Medulla oblongata (tissue), 1 donor: ENCODE results near the gene GPR146.

ENCODE experiments used
- DNase-seq: peaks from one replicate; pipeline ENCODE4 v3.0.0-alpha.2; 2015; ENCODE audit errors: extremely low spot score

The GPR146 gene

GRCh38 chr7:1092806-1093501, 48.6 kb downstream of the GPR146 start:
- no peak for DNase-seq

GRCh38 chr7:1093502-1093843, 49.1 kb downstream of the GPR146 start:
- no peak for DNase-seq

GRCh38 chr7:1093916-1094508, 49.7 kb downstream of the GPR146 start:
- DNase-seq: no peak

- DNase-seq: no peak
These were observed 50.5 kb downstream of the GPR146 start for GRCh38 chr7:1094870-1095269.

GRCh38 chr7:1095621-1096155, 51.3 kb downstream of the GPR146 start:
- DNase-seq: no peak

- DNase-seq: no peak
These were observed 52.1 kb downstream of the GPR146 start for GRCh38 chr7:1096156-1097119.

GRCh38 chr7:1097120-1097504, 52.8 kb downstream of the GPR146 start:
- no peak for DNase-seq

- no peak for DNase-seq
These were observed 54.2 kb downstream of the GPR146 start for GRCh38 chr7:1098243-1099153.

GRCh38 chr7:1099154-1099542, 54.8 kb downstream of the GPR146 start:
- no peak for DNase-seq

GRCh38 chr7:1099637-1100036, 55.3 kb downstream of the GPR146 start:
- no peak for DNase-seq

GRCh38 chr7:1100386-1100785, 56.0 kb downstream of the GPR146 start:
- DNase-seq: no peak

GRCh38 chr7:1100834-1101562, 56.7 kb downstream of the GPR146 start:
- DNase-seq: no peak

GRCh38 chr7:1101563-1102431, 57.5 kb downstream of the GPR146 start:
- peak; percentile 36 for DNase-seq

GRCh38 chr7:1103009-1103788, 58.9 kb downstream of the GPR146 start:
- no peak for DNase-seq

GRCh38 chr7:1103789-1104515, 59.6 kb downstream of the GPR146 start:
- DNase-seq: no peak

- no peak for DNase-seq
These were observed 60.3 kb downstream of the GPR146 start for GRCh38 chr7:1104516-1105179.

- no peak for DNase-seq
These were observed 60.8 kb downstream of the GPR146 start for GRCh38 chr7:1105189-1105588.
